Mesenchymal stem cell (in vitro differentiated cells and primary cell): ENCODE results near the gene KCNK13.

ENCODE experiments used
- DNase-seq: peaks from one replicate; pipeline ENCODE4 v3.0.0-alpha.2; 2013
- H2AFZ ChIP-seq: one replicate; pipeline ENCODE4 v1.6.1; 2013; ENCODE audit warnings: low read depth, mild to moderate bottlenecking, control low read depth, inconsistent platforms, low read length, moderate library complexity
- H2AK5ac ChIP-seq: 2 replicates; pipeline ENCODE4 v1.6.1; 2013; ENCODE audit warnings: low read length, moderate library complexity, mild to moderate bottlenecking, inconsistent platforms; ENCODE audit not compliant: severe bottlenecking
- H2BK120ac ChIP-seq: one replicate; pipeline ENCODE4 v1.6.1; 2013; ENCODE audit warnings: low read depth, mild to moderate bottlenecking, inconsistent platforms, low read length, moderate library complexity
- H2BK12ac ChIP-seq, 2 experiments: one replicate each; pipeline ENCODE4 v1.6.1; 2013; ENCODE audit warnings: inconsistent platforms in 2 of 2, low read length in 2 of 2, mild to moderate bottlenecking in 2 of 2, moderate library complexity in 2 of 2, control low read depth in 1 of 2
- H2BK15ac ChIP-seq: one replicate; pipeline ENCODE4 v1.6.1; 2013; ENCODE audit warnings: mild to moderate bottlenecking, low read depth, inconsistent platforms; ENCODE audit not compliant: poor library complexity, severe bottlenecking
- H2BK5ac ChIP-seq: 2 replicates; pipeline ENCODE4 v1.6.1; 2013; ENCODE audit warnings: low read depth, mild to moderate bottlenecking, low read length, control low read depth, inconsistent platforms; ENCODE audit not compliant: poor library complexity, severe bottlenecking
- H3K14ac ChIP-seq, 2 experiments: one replicate each; pipeline ENCODE4 v1.6.1; 2013; ENCODE audit warnings: inconsistent platforms in 2 of 2, low read length in 2 of 2, control low read depth in 1 of 2, mild to moderate bottlenecking in 1 of 2, moderate library complexity in 1 of 2
- H3K18ac ChIP-seq, 2 experiments: one replicate each; pipeline ENCODE4 v1.6.1; 2013; ENCODE audit warnings: inconsistent platforms in 2 of 2, low read length in 2 of 2, control low read depth in 1 of 2, low read depth in 1 of 2, mild to moderate bottlenecking in 1 of 2
- H3K23ac ChIP-seq, 2 experiments: one replicate each; pipeline ENCODE4 v1.6.1; 2013; ENCODE audit warnings: inconsistent platforms in 2 of 2, low read length in 2 of 2, mild to moderate bottlenecking in 2 of 2, moderate library complexity in 2 of 2, control low read depth in 1 of 2
- H3K27ac ChIP-seq: 2 replicates; pipeline ENCODE4 v1.5.1; 2013; ENCODE audit warnings: mild to moderate bottlenecking, moderate library complexity, low read length, control low read depth, inconsistent platforms; ENCODE audit not compliant: poor library complexity, severe bottlenecking
- H3K27me3 ChIP-seq, 2 experiments: 2 replicates each; pipeline versions ENCODE4 v1.6.1 to v1.7.0; 2013; ENCODE audit warnings: low read length in 2 of 2, mild to moderate bottlenecking in 2 of 2, moderate library complexity in 2 of 2, control low read depth in 1 of 2, inconsistent platforms in 1 of 2; ENCODE audit not compliant: control insufficient read depth in 1 of 2, insufficient read depth in 1 of 2
- H3K36me3 ChIP-seq, 2 experiments: 2 replicates each; pipeline versions ENCODE4 v1.6.1 to v1.7.0; 2013; ENCODE audit warnings: low read length in 2 of 2, control low read depth in 1 of 2, inconsistent platforms in 1 of 2, low read depth in 1 of 2, mild to moderate bottlenecking in 1 of 2; ENCODE audit not compliant: insufficient read depth in 2 of 2, control insufficient read depth in 1 of 2
- H3K4ac ChIP-seq, 2 experiments: one replicate each; pipeline ENCODE4 v1.6.1; 2013; ENCODE audit warnings: inconsistent platforms in 2 of 2, low read length in 2 of 2, mild to moderate bottlenecking in 2 of 2, moderate library complexity in 2 of 2, control low read depth in 1 of 2, low read depth in 1 of 2
- H3K4me1 ChIP-seq: 2 replicates; pipeline ENCODE4 v1.6.1; 2013; ENCODE audit warnings: low read depth, low read length, control low read depth; ENCODE audit not compliant: control insufficient read depth, insufficient read depth
- H3K4me2 ChIP-seq: 2 replicates; pipeline ENCODE4 v1.6.1; 2013; ENCODE audit warnings: low read length, mild to moderate bottlenecking, inconsistent platforms; ENCODE audit not compliant: poor library complexity, severe bottlenecking
- H3K4me3 ChIP-seq, 2 experiments: 2 replicates each; pipeline versions ENCODE4 v1.5.1 to v1.7.0; 2013; ENCODE audit warnings: low read length in 2 of 2, mild to moderate bottlenecking in 2 of 2, control low read depth in 1 of 2, low read depth in 1 of 2; ENCODE audit not compliant: insufficient read depth in 1 of 2
- H3K79me1 ChIP-seq: replicated peaks from 2 replicates; pipeline ENCODE4 v1.6.1; 2013; ENCODE audit warnings: mild to moderate bottlenecking, control low read depth, low read length, inconsistent platforms; ENCODE audit not compliant: poor library complexity, severe bottlenecking
- H3K9ac ChIP-seq: 2 replicates; pipeline ENCODE4 v1.7.0; 2013; ENCODE audit warnings: mild to moderate bottlenecking, low read length, moderate library complexity
- H3K9me3 ChIP-seq: 2 replicates; pipeline ENCODE4 v1.7.0; 2013; ENCODE audit warnings: mild to moderate bottlenecking, low read length; ENCODE audit not compliant: control insufficient read depth
- H4K8ac ChIP-seq: one replicate; pipeline ENCODE4 v1.6.1; 2013; ENCODE audit warnings: inconsistent platforms, mild to moderate bottlenecking, low read length, moderate library complexity
- H4K91ac ChIP-seq: one replicate; pipeline ENCODE4 v1.6.1; 2013; ENCODE audit warnings: mild to moderate bottlenecking, low read length, inconsistent platforms
- WGBS: methylation state at CpG from one replicate; pipeline ENCODE4 v1.1.7; 2013; ENCODE audit warnings: mixed read lengths; 5-methylcytosine and 5-hydroxymethylcytosine counted together

The KCNK13 gene

DNA sequence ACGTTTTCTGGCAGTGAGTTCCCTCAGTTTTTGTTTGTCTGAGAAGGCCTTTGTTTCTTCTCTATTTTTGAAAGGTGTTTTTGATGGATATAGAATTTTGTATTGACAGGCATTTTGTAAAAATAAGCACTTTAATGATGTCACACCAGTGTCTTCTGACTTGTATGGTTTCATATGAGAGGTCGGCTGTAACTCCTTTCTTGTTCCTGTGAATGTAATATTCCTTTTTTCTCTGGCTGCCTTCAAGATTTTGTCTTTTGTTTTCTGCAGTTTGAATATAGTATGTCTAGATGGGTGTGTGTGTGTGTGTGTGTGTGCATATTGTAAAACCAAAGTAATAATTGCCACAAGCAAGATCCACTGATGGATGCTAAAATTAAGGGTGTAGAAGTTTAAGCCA lies 126.8 kb downstream of the KCNK13 start:
- no peak overlapping the region for H3K4ac ChIP-seq
- H3K18ac ChIP-seq = no peak overlapping the region
- no peak overlapping the region for H3K14ac ChIP-seq
- H4K91ac ChIP-seq = no peak overlapping the region
- H2AFZ ChIP-seq = no peak overlapping the region
- no peak overlapping the region for H2AK5ac ChIP-seq
- H3K27me3 ChIP-seq = peaks cover 0 to 4% of the 10 kb centered on the region in 2 experiments
- H3K4me2 ChIP-seq = no peak overlapping the region
- no peaks in the 10 kb centered on the region for H3K79me1 ChIP-seq
- no peaks in the 10 kb centered on the region for H3K4me1 ChIP-seq
- DNase-seq = no peak
- no peak overlapping the region for H3K23ac ChIP-seq
- H3K27ac ChIP-seq = no peak overlapping the region
- no peak overlapping the region for H2BK12ac ChIP-seq
- no peaks in the 10 kb centered on the region for H3K36me3 ChIP-seq
- no peak overlapping the region for H3K4me3 ChIP-seq
- H3K9me3 ChIP-seq = peaks cover 3% of the 10 kb centered on the region
- WGBS = 70% methylated on average over 2 of the region's 2 CpGs
- no peak overlapping the region for H4K8ac ChIP-seq
- H3K9ac ChIP-seq = no peak overlapping the region
- no peak overlapping the region for H2BK15ac ChIP-seq
- H2BK5ac ChIP-seq = no peak overlapping the region
- no peak overlapping the region for H2BK120ac ChIP-seq

DNA sequence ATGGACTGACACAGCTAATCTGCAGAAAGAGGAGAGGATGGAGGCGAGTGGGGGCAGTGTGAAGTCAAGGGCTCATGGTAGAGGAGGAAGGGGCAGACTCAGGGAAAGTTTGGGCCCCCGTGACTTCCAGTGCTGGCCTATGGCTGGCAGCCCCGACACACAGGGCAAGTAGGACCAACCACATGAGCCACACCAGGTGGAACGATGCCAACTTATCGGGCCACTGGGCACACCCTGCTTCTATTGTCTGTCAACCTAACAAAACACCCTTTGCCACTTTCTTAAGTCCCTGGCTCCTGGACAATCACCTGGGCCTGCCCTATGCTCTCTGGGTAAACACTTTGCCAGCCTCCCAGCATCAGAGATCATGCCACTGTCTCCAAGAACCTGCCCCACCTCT lies 129.4 kb downstream of the KCNK13 start:
- Histone ChIP-seq H4K91ac (no peak overlapping the region), H3K4me3 (no peak overlapping the region), H3K23ac (peak overlapping the region in 1 of 2 experiments; percentile 17), H3K4me1 (no peaks in the 10 kb centered on the region), H3K27me3 (peaks cover 3 to 18% of the 10 kb centered on the region in 2 experiments), H3K18ac (no peak overlapping the region), H3K4ac (no peak overlapping the region), H3K4me2 (no peak overlapping the region), H3K14ac (no peak overlapping the region), H2AK5ac (no peak overlapping the region), H2BK15ac (no peak overlapping the region), H3K9ac (no peak overlapping the region), H3K36me3 (no peaks in the 10 kb centered on the region), H2BK120ac (no peak overlapping the region), H3K79me1 (no peaks in the 10 kb centered on the region), H4K8ac (no peak overlapping the region), H2BK12ac (no peak overlapping the region), H2AFZ (no peak overlapping the region), H3K27ac (no peak overlapping the region), H3K9me3 (peaks cover 3% of the 10 kb centered on the region), H2BK5ac (no peak overlapping the region)
- WGBS = 74% methylated on average over 5 of the region's 5 CpGs
- no peak for DNase-seq

DNA sequence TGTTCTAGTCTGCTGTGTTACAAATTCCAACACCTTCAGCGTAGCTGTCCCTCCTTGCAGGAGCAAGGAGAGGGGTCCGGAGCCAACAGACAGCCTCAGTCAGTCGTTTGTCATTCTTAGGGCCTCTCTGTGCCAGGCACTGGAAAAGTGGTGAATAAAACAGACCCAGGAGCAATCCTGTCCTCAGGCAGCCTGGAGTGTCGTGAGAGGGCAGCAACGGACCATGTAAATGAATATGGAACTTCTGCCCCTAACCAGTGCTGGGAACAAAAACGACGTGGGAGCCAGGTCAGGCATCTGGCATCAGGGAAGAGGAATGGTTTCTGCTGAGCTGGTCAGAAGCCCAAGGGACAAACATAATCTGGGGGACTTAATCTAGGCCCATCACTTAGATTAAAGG lies 129.8 kb downstream of the KCNK13 start:
- Histone ChIP-seq H3K27me3 (peaks cover 5 to 22% of the 10 kb centered on the region in 2 experiments), H3K18ac (no peak overlapping the region), H2BK12ac (no peak overlapping the region), H3K23ac (no peak overlapping the region), H3K4me2 (no peak overlapping the region), H3K14ac (no peak overlapping the region), H4K91ac (no peak overlapping the region), H2AFZ (no peak overlapping the region), H3K27ac (no peak overlapping the region), H3K4ac (no peak overlapping the region), H3K4me1 (no peaks in the 10 kb centered on the region), H3K36me3 (no peaks in the 10 kb centered on the region), H2BK5ac (no peak overlapping the region), H4K8ac (no peak overlapping the region), H3K79me1 (no peaks in the 10 kb centered on the region), H2AK5ac (no peak overlapping the region), H3K9ac (no peak overlapping the region), H2BK120ac (no peak overlapping the region), H3K9me3 (peaks cover 3% of the 10 kb centered on the region), H2BK15ac (no peak overlapping the region), H3K4me3 (no peak overlapping the region)
- DNase-seq = no peak
- WGBS = 66% methylated on average over 7 of the region's 7 CpGs

DNA sequence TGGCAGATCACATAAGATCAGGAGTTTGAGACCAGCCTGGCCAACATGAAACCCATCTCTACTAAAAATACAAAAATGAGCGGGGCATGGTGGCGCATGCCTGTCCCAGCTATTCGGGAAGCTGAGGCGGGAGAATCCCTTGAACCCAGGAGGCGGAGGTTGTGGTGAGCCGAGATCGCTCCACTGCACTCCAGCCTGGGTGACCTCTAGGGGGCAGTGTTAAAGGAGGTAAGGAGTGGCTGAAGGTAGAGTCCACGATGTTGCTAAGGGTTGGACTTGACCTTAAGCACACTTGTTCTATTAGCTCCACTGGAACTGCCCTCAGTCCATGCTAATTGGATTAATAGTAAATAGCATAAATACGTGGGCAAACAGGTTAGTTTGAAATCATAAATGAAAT lies 132.1 kb downstream of the KCNK13 start:
- H2AFZ ChIP-seq = no peak overlapping the region
- no peak overlapping the region for H4K91ac ChIP-seq
- H3K27me3 ChIP-seq = peaks cover 15 to 29% of the 10 kb centered on the region in 2 experiments
- H3K27ac ChIP-seq = no peak overlapping the region
- no peak overlapping the region for H3K4ac ChIP-seq
- H2BK5ac ChIP-seq = no peak overlapping the region
- WGBS = 71% methylated on average over 8 of the region's 9 CpGs
- no peak overlapping the region for H3K14ac ChIP-seq
- H2BK120ac ChIP-seq = no peak overlapping the region
- no peaks in the 10 kb centered on the region for H3K4me1 ChIP-seq
- H3K4me2 ChIP-seq = no peak overlapping the region
- no peak overlapping the region for H3K9ac ChIP-seq
- H3K79me1 ChIP-seq = no peaks in the 10 kb centered on the region
- peaks cover 3% of the 10 kb centered on the region for H3K9me3 ChIP-seq
- no peak overlapping the region for H2AK5ac ChIP-seq
- no peak for DNase-seq
- no peak overlapping the region for H4K8ac ChIP-seq
- no peak overlapping the region for H2BK12ac ChIP-seq
- H2BK15ac ChIP-seq = no peak overlapping the region
- no peaks in the 10 kb centered on the region for H3K36me3 ChIP-seq
- H3K23ac ChIP-seq = no peak overlapping the region
- H3K4me3 ChIP-seq = no peak overlapping the region
- H3K18ac ChIP-seq = no peak overlapping the region
